Hippocampal formation (tissue), 2 donors: ENCODE results near the gene TRPV6.

Experiments used
- DNase-seq, 2 donors: peaks; one replicate each; lab custom pipeline; 2025; lab: John Stamatoyannopoulos, UW

TRPV6 gene

GRCh38 chr7:142885311-142886230 lies at the start of gene TRPV6:
Gene TRPV6 (minus strand): TSS chr7:142885745.
- no peak for DNase-seq

- DNase-seq, result no peak
Observed at GRCh38 chr7:142934056-142934455, 48.5 kb upstream of the TRPV6 start.

- no peak for DNase-seq
Observed at GRCh38 chr7:142933624-142934023, 48.1 kb upstream of the TRPV6 start, which contains the start of gene TRPV5. Gene TRPV5 (minus strand): TSS chr7:142933746. CDS start chr7:142933459, 287 bp downstream.

- no peak for DNase-seq
Observed at GRCh38 chr7:142933092-142933475, 47.5 kb upstream of the TRPV6 start.

GRCh38 chr7:142932386-142933091 lies 47.0 kb upstream of the TRPV6 start:
- DNase-seq, result no peak

GRCh38 chr7:142930126-142930730 lies 44.7 kb upstream of the TRPV6 start:
- DNase-seq, result no peak

GRCh38 chr7:142927949-142928348 lies 42.4 kb upstream of the TRPV6 start:
- DNase-seq, result no peak

- DNase-seq, result no peak
Observed at GRCh38 chr7:142927085-142927745, 41.7 kb upstream of the TRPV6 start.

GRCh38 chr7:142925413-142925812 lies 39.9 kb upstream of the TRPV6 start:
- no peak for DNase-seq

- DNase-seq, result no peak
Observed at GRCh38 chr7:142923391-142923790, 37.8 kb upstream of the TRPV6 start.

GRCh38 chr7:142919656-142920055 lies 34.1 kb upstream of the TRPV6 start:
- DNase-seq, result no peak

- no peak for DNase-seq
Observed at GRCh38 chr7:142918901-142919300, 33.4 kb upstream of the TRPV6 start.

GRCh38 chr7:142917447-142917846 lies 31.9 kb upstream of the TRPV6 start:
- DNase-seq, result no peak

GRCh38 chr7:142916508-142916907 lies 31.0 kb upstream of the TRPV6 start:
- no peak for DNase-seq

- no peak for DNase-seq
Observed at GRCh38 chr7:142915315-142915714, 29.8 kb upstream of the TRPV6 start.

- no peak for DNase-seq
Observed at GRCh38 chr7:142914121-142914520, 28.6 kb upstream of the TRPV6 start.

- no peak for DNase-seq
Observed at GRCh38 chr7:142913566-142913965, 28.0 kb upstream of the TRPV6 start.

- DNase-seq, result no peak
Observed at GRCh38 chr7:142913051-142913450, 27.5 kb upstream of the TRPV6 start.

- no peak for DNase-seq
Observed at GRCh38 chr7:142910481-142910880, 24.9 kb upstream of the TRPV6 start.

- DNase-seq, result no peak
Observed at GRCh38 chr7:142910031-142910433, 24.5 kb upstream of the TRPV6 start.

GRCh38 chr7:142908921-142909890 lies 23.7 kb upstream of the TRPV6 start:
- no peak for DNase-seq
